ENCODE results near the gene MIEF2. TPM values are rescaled to one million over a fixed set of nuclear protein-coding genes. Genes with fewer than 3 reads are reported as not detected.
"Not testable (repeated sequence)": the region's sequence is repeated elsewhere in the genome, so short reads cannot be mapped to it uniquely, and the experiment has no call there.

The MIEF2 gene
- total and polyA plus RNA-seq, 7 donors: 8.1 to 28.4 (median 18.4) TPM

- no peak for TF ChIP-seq CTCF (IDR thresholded peaks at IDR 0.05)
- no peaks in the 10 kb centered on the region for H3K9me3 ChIP-seq
- H3K27ac ChIP-seq: peak overlapping the region; percentile 74
- ATAC-seq: peak; percentile 55 to 83 (median 76)
- intact Hi-C loops (cut with DNase I): no loop called here
- WGBS, 3 donors: 53 to 74% (median 56%) methylated on average over 15 of the region's 15 CpGs
- H3K4me3 ChIP-seq: no peak overlapping the region
- H3K36me3 ChIP-seq (ENCODE audit: insufficient read depth in 1 of 2, low read depth in 1 of 2): peaks cover 0 to 86% of the 10 kb centered on the region in 2 donors
- no peaks in the 10 kb centered on the region for H3K27me3 ChIP-seq (ENCODE audit: insufficient read depth in 3 of 3, low read length in 2 of 3)
- DNase-seq: no peak
- peaks cover 10% of the 10 kb centered on the region for H3K4me1 ChIP-seq
These were observed 31.5 kb downstream of the MIEF2 start for GRCh38 chr17:18291718-18292540.

- DNase-seq; H3K27ac ChIP-seq; H3K9me3 ChIP-seq; ATAC-seq; H3K4me3 ChIP-seq; H3K4me1 ChIP-seq; H3K27me3 ChIP-seq (ENCODE audit: insufficient read depth in 3 of 3, low read length in 2 of 3); intact Hi-C loops (cut with DNase I): not testable (repeated sequence)
- WGBS, 3 donors: 89 to 100% (median 93%) methylated on average over 3 to 28 of the region's 30 CpGs
- H3K36me3 ChIP-seq (ENCODE audit: insufficient read depth in 1 of 2, low read depth in 1 of 2): peaks cover 8 to 70% of the 10 kb centered on the region in 2 donors
These were observed 37.6 kb downstream of the MIEF2 start for GRCh38 chr17:18298061-18298460.

DNA sequence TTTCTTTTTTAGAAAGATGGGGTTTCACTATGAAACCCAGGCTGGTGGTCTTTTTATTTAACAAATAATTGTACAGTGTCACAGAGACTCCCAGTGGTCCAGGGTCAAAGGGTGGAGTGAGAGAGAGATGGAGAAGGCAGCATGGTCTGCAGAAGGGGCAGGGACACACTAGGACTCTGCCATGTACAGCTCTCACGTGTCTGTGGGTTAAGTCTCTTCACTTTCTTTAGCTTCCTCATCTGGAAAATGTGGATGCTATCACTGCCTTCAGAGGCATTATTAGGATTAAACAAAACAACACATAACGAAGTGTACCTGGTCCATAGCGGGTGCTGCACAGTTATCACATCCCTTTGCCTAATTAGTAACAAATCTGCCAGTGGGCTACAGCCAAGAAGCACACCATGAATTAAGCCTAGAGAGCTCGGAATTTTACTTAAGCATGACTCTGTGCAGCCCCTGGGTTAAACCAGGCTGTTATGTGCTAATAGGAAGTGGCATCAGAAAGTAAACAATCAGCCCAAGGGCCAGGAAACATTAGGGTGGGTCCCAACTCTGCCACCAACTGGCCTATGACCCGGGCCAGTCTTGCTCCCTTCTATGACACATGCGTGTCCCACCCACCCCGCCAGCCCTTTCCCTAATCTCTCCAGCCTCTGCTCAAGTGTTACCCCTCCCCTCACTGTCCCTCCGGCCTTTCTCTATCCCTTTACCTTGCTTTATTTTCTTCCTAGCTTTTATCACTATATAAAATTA is 40.4 kb downstream of the MIEF2 start:
- intact Hi-C loops (cut with DNase I): no loop called here
- Histone ChIP-seq H3K4me1 (no peaks in the 10 kb centered on the region), H3K36me3 (ENCODE audit: insufficient read depth in 1 of 2, low read depth in 1 of 2) (peaks cover 8 to 80% of the 10 kb centered on the region in 2 donors), H3K9me3 (no peaks in the 10 kb centered on the region), H3K27me3 (ENCODE audit: insufficient read depth in 3 of 3, low read length in 2 of 3) (no peaks in the 10 kb centered on the region), H3K27ac (no peak overlapping the region), H3K4me3 (no peak overlapping the region)
- ATAC-seq: no peak
- TF ChIP-seq CTCF (IDR thresholded peaks at IDR 0.05): no peak
- DNase-seq: no peak
- WGBS, 3 donors: 87 to 92% (median 88%) methylated on average over 8 of the region's 8 CpGs

DNA sequence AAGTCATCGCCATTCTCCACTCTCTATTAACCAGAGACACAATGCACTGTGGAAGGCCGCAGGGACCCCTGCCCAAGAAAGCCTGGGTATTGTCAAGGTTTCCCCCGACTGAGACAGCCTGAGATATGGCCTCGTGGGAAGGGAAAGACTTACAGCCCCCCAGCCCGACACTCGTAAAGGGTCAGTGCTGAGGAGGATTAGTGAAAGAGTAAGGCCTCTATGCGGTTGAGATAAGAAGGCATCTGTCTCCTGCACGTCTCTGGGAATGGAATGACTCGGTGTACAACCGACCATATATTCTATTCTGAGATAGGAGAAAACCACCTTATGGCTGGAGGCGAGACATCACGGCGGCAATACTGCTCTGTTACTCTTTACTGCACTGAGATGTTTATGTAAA is 42.7 kb downstream of the MIEF2 start:
- ATAC-seq; H3K27ac ChIP-seq; H3K9me3 ChIP-seq; H3K4me1 ChIP-seq; DNase-seq; H3K27me3 ChIP-seq (ENCODE audit: insufficient read depth in 3 of 3, low read length in 2 of 3); H3K4me3 ChIP-seq; intact Hi-C loops (cut with DNase I): not testable (repeated sequence)
- peaks cover 14 to 94% of the 10 kb centered on the region in 2 donors for H3K36me3 ChIP-seq (ENCODE audit: insufficient read depth in 1 of 2, low read depth in 1 of 2)
- WGBS, 3 donors: 85 to 89% (median 87%) methylated on average over 13 of the region's 13 CpGs

DNA sequence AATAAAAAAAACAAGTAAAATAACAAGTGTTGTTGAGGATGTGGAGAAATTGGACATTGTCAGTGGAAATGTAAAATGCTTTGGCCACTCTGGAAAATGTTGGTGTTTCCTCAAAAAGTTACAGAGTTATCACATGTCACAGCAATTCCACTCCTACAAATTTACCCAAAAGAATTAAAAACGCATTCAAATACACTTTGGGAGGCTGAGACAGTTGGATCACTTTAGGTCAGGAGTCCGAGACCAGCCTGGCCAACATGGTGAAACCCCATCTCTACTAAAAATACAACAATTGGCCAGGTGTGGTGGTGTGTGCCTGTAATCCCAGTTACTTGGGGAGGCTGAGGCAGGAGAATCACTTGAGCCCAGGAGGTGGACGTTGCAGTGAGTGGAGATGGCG is 48.7 kb downstream of the MIEF2 start:
- Histone ChIP-seq H3K4me1 (peaks cover 16% of the 10 kb centered on the region), H3K4me3 (no peak overlapping the region), H3K27ac (no peak overlapping the region), H3K9me3 (no peaks in the 10 kb centered on the region), H3K27me3 (ENCODE audit: insufficient read depth in 3 of 3, low read length in 2 of 3) (no peaks in the 10 kb centered on the region), H3K36me3 (ENCODE audit: insufficient read depth in 1 of 2, low read depth in 1 of 2) (peaks cover 6 to 82% of the 10 kb centered on the region in 2 donors)
- DNase-seq (no peak), ATAC-seq (no peak)
- 89 to 93% (median 92%) methylated on average over 4 of the region's 4 CpGs for WGBS, 3 donors
- intact Hi-C loops (cut with DNase I): no loop called here
- TF ChIP-seq CTCF (IDR thresholded peaks at IDR 0.05): no peak
